H9 (cell line): Measurements from ENCODE around the gene GPC6. TPM values are rescaled to one million over a fixed set of nuclear protein-coding genes. Genes with fewer than 3 reads are reported as not detected.
A peak's percentile ranks its signal among the peaks of the same experiment; 100 is the strongest.

Experiments
- DNase-seq: peaks from one replicate; pipeline ENCODE4 v3.0.0-alpha.2; 2017
- H2AFZ ChIP-seq: one replicate; pipeline ENCODE4 v1.6.1; 2013; ENCODE audit warnings: mild to moderate bottlenecking, low read length, control low read depth, moderate library complexity
- H2AK5ac ChIP-seq: 2 replicates; pipeline ENCODE4 v1.6.1; 2013; ENCODE audit warnings: low read length, control low read depth, mixed read lengths; ENCODE audit not compliant: insufficient read length
- H2BK120ac ChIP-seq: one replicate; pipeline ENCODE4 v1.6.1; 2013; ENCODE audit warnings: low read depth, mild to moderate bottlenecking, low read length, control low read depth, inconsistent platforms; ENCODE audit not compliant: poor library complexity, severe bottlenecking
- H2BK12ac ChIP-seq: 2 replicates; pipeline ENCODE4 v1.6.1; 2013; ENCODE audit warnings: low read length, control low read depth, mixed read lengths, low read depth; ENCODE audit not compliant: insufficient read length
- H2BK15ac ChIP-seq: 2 replicates; pipeline ENCODE4 v1.6.1; 2013; ENCODE audit warnings: low read depth, low read length, control low read depth
- H2BK20ac ChIP-seq: one replicate; pipeline ENCODE4 v1.6.1; 2013; ENCODE audit warnings: low read depth, mild to moderate bottlenecking, low read length, control low read depth, inconsistent platforms; ENCODE audit not compliant: poor library complexity, severe bottlenecking
- H2BK5ac ChIP-seq: 2 replicates; pipeline ENCODE4 v1.6.1; 2013; ENCODE audit warnings: low read length, control low read depth, mixed read lengths; ENCODE audit not compliant: insufficient read length
- H3K14ac ChIP-seq: 2 replicates; pipeline ENCODE4 v1.6.1; 2013; ENCODE audit warnings: low read length, control low read depth; ENCODE audit not compliant: insufficient read depth
- H3K18ac ChIP-seq: 2 replicates; pipeline ENCODE4 v1.6.1; 2013; ENCODE audit warnings: low read depth, mild to moderate bottlenecking, mixed read lengths, low read length, control low read depth; ENCODE audit not compliant: insufficient read length
- H3K23ac ChIP-seq: 2 replicates; pipeline ENCODE4 v1.6.1; 2013; ENCODE audit warnings: low read length, control low read depth, mixed read lengths, low read depth; ENCODE audit not compliant: insufficient read length
- H3K23me2 ChIP-seq: 2 replicates; pipeline ENCODE4 v1.6.1; 2013; ENCODE audit warnings: low read depth, mild to moderate bottlenecking, mixed read lengths, low read length, control low read depth; ENCODE audit not compliant: insufficient read length, poor library complexity, severe bottlenecking
- H3K27ac ChIP-seq: 2 replicates; pipeline ENCODE4 v1.5.1; 2013; ENCODE audit warnings: low read length, control low read depth, mixed read lengths, low read depth; ENCODE audit not compliant: insufficient read length
- H3K27me3 ChIP-seq: 2 replicates; pipeline ENCODE4 v1.6.1; 2013; ENCODE audit warnings: low read length, control low read depth, inconsistent platforms; ENCODE audit not compliant: insufficient read depth
- H3K4ac ChIP-seq: 2 replicates; pipeline ENCODE4 v1.6.1; 2013; ENCODE audit warnings: low read depth, mild to moderate bottlenecking, control low read depth, inconsistent platforms, low read length, moderate library complexity
- H3K4me1 ChIP-seq: 2 replicates; pipeline ENCODE4 v1.6.1; 2013; ENCODE audit warnings: low read length, control low read depth, inconsistent platforms; ENCODE audit not compliant: insufficient read depth
- H3K4me2 ChIP-seq: 2 replicates; pipeline ENCODE4 v1.6.1; 2013; ENCODE audit warnings: low read length, control low read depth, mixed read lengths; ENCODE audit not compliant: insufficient read length, insufficient read depth
- H3K56ac ChIP-seq: 2 replicates; pipeline ENCODE4 v1.6.1; 2013; ENCODE audit warnings: low read depth, mild to moderate bottlenecking, mixed read lengths, low read length, control low read depth; ENCODE audit not compliant: insufficient read length
- H3K79me1 ChIP-seq: 2 replicates; pipeline ENCODE4 v1.6.1; 2013; ENCODE audit warnings: low read depth, mild to moderate bottlenecking, moderate library complexity, low read length, control low read depth, inconsistent platforms; ENCODE audit not compliant: insufficient read depth, poor library complexity, severe bottlenecking
- H3K79me2 ChIP-seq: 2 replicates; pipeline ENCODE4 v1.6.1; 2013; ENCODE audit warnings: low read length, control low read depth, inconsistent platforms; ENCODE audit not compliant: insufficient read depth
- H3K9ac ChIP-seq: 2 replicates; pipeline ENCODE4 v1.6.1; 2013; ENCODE audit warnings: low read length, control low read depth, mixed read lengths; ENCODE audit not compliant: insufficient read length; ENCODE audit errors: extremely low read depth
- H3K9me3 ChIP-seq: one replicate; pipeline ENCODE4 v1.6.1; 2013; ENCODE audit warnings: low read depth, low read length, inconsistent platforms; ENCODE audit not compliant: control insufficient read depth
- H3T11ph ChIP-seq: one replicate; pipeline ENCODE4 v1.6.1; 2013; ENCODE audit warnings: mild to moderate bottlenecking, low read length, control low read depth, inconsistent platforms
- H4K20me1 ChIP-seq: one replicate; pipeline ENCODE4 v1.6.1; 2013; ENCODE audit not compliant: control insufficient read depth, insufficient read length, insufficient read depth
- H4K5ac ChIP-seq: 2 replicates; pipeline ENCODE4 v1.6.1; 2013; ENCODE audit warnings: low read depth, mild to moderate bottlenecking, mixed read lengths, low read length, control low read depth; ENCODE audit not compliant: insufficient read length
- H4K8ac ChIP-seq: replicated peaks from 2 replicates; pipeline ENCODE4 v1.6.1; 2013; ENCODE audit warnings: low read length, control low read depth, mixed read lengths, low read depth; ENCODE audit not compliant: insufficient read length
- H4K91ac ChIP-seq: 2 replicates; pipeline ENCODE4 v1.6.1; 2013; ENCODE audit warnings: low read depth, mild to moderate bottlenecking, moderate library complexity, mixed read lengths, low read length, control low read depth; ENCODE audit not compliant: insufficient read length
- H3K27ac Mint-ChIP-seq, 3 experiments: 2 replicates in 2 of 3; 3 replicates in 1 of 3; pipeline ENCODE4 v1.8.0; 2020 to 2021; ENCODE audit warnings: mixed read lengths in 3 of 3, mild to moderate bottlenecking in 1 of 3, moderate library complexity in 1 of 3
- H3K27me3 Mint-ChIP-seq: 2 replicates; pipeline ENCODE4 v1.8.0; 2021; ENCODE audit warnings: low read depth, mild to moderate bottlenecking, moderate library complexity, mixed read lengths
- H3K36me3 Mint-ChIP-seq, 3 experiments: 2 replicates in 2 of 3; 3 replicates in 1 of 3; pipeline ENCODE4 v1.8.0; 2020 to 2021; ENCODE audit warnings: low read depth in 3 of 3, mixed read lengths in 3 of 3; ENCODE audit not compliant: insufficient read depth in 1 of 3
- H3K4me1 Mint-ChIP-seq, 2 experiments: 2 replicates each; pipeline ENCODE4 v1.8.0; 2020; ENCODE audit warnings: mixed read lengths in 2 of 2
- H3K4me3 Mint-ChIP-seq, 2 experiments: 2 replicates in 1 of 2; 3 replicates in 1 of 2; pipeline ENCODE4 v1.8.0; 2020 to 2021; ENCODE audit warnings: mild to moderate bottlenecking in 2 of 2, mixed read lengths in 2 of 2, moderate library complexity in 1 of 2
- H3K9me3 Mint-ChIP-seq, 2 experiments: 2 replicates in 1 of 2; 3 replicates in 1 of 2; pipeline ENCODE4 v1.8.0; 2020; ENCODE audit warnings: mild to moderate bottlenecking in 2 of 2, mixed read lengths in 2 of 2, moderate library complexity in 1 of 2
- total RNA-seq: library from RNA; stranded (reverse); gene quantifications from 2 replicates; pipeline ENCODE4 v1.2.1, GENCODE V29; 2021
- TF ChIP-seq, protein P1 (sequence below): fragments of 200-600 bp; sonication (generic); conservative IDR thresholded peaks from 3 replicates; pipeline ENCODE4 v1.8.0; 2021; ENCODE audit warnings: antibody characterized with exemption, mild to moderate bottlenecking

The GPC6 gene
- total RNA-seq, 1 experiment from 2014 or later: 15.6 TPM

DNA sequence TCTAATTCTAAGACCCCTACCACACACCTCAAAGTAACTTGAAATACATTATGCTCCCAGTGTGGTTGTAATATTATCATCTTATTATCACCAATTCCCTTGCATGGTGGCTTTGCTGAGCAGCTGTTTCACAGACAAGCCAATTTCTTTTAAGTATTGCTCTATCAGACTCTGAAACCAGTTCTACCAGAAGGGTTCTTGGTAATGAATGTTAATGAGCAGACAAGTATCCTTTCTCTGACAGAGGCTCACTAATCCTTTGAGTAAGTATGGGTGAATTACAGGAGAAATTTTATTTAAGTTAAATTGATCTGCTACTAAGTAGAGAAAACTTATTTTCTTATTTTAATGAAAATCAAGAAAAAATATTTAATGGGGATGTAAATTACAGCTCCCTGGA, 326.0 kb downstream of the GPC6 start:
- Histone ChIP-seq H3K14ac (no peak overlapping the region), H3K4ac (no peak overlapping the region), H3K9me3 (no peaks in the 10 kb centered on the region), H2AK5ac (no peak overlapping the region), H3K4me1 (peaks cover 3% of the 10 kb centered on the region), H2BK15ac (no peak overlapping the region), H4K91ac (no peak overlapping the region), H2BK5ac (no peak overlapping the region), H3K4me2 (no peak overlapping the region), H3K56ac (no peak overlapping the region), H2BK12ac (no peak overlapping the region), H4K5ac (no peak overlapping the region), H3K27me3 (no peaks in the 10 kb centered on the region), H3K79me2 (no peaks in the 10 kb centered on the region), H3K79me1 (no peaks in the 10 kb centered on the region), H3K23ac (no peak overlapping the region), H2BK120ac (no peak overlapping the region), H2BK20ac (no peak overlapping the region), H2AFZ (no peak overlapping the region), H3K27ac (no peak overlapping the region), H4K20me1 (no peaks in the 10 kb centered on the region), H3K9ac (no peak overlapping the region), H3K18ac (no peak overlapping the region), H3K23me2 (no peaks in the 10 kb centered on the region), H4K8ac (no peak overlapping the region), H3T11ph (no peak overlapping the region)
- H3K27me3 Mint-ChIP-seq: no peaks in the 10 kb centered on the region
- no peaks in the 10 kb centered on the region; a peak in 1 of 7 replicates for H3K36me3 Mint-ChIP-seq
- H3K9me3 Mint-ChIP-seq: no peaks in the 10 kb centered on the region
- no peak for DNase-seq
- peak overlapping the region in 1 of 2 experiments; percentile 2; a peak in 1 of 5 replicates for H3K4me3 Mint-ChIP-seq
- TF ChIP-seq, protein P1, sequence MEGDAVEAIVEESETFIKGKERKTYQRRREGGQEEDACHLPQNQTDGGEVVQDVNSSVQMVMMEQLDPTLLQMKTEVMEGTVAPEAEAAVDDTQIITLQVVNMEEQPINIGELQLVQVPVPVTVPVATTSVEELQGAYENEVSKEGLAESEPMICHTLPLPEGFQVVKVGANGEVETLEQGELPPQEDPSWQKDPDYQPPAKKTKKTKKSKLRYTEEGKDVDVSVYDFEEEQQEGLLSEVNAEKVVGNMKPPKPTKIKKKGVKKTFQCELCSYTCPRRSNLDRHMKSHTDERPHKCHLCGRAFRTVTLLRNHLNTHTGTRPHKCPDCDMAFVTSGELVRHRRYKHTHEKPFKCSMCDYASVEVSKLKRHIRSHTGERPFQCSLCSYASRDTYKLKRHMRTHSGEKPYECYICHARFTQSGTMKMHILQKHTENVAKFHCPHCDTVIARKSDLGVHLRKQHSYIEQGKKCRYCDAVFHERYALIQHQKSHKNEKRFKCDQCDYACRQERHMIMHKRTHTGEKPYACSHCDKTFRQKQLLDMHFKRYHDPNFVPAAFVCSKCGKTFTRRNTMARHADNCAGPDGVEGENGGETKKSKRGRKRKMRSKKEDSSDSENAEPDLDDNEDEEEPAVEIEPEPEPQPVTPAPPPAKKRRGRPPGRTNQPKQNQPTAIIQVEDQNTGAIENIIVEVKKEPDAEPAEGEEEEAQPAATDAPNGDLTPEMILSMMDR: no peak
- H3K4me1 Mint-ChIP-seq: peaks cover 36 to 39% of the 10 kb centered on the region in 2 experiments
- peak overlapping the region; percentile 28 to 50 (median 29); a peak in 3 of 7 replicates for H3K27ac Mint-ChIP-seq
